PFSK-1 (cell line): ENCODE measurements around the gene CTNNBL1.

ENCODE experiments used
- POLR2AphosphoS5 ChIP-seq: IDR thresholded peaks from 2 replicates; pipeline ENCODE4 v1.6.1; 2012; ENCODE audit warnings: low read depth, mild to moderate bottlenecking, control low read depth, low read length, moderate library complexity
- SIN3A ChIP-seq: IDR thresholded peaks from 2 replicates; pipeline ENCODE4 v1.6.1; 2012; ENCODE audit warnings: mild to moderate bottlenecking, low read length, moderate library complexity, borderline replicate concordance; ENCODE audit not compliant: insufficient read depth

DNA sequence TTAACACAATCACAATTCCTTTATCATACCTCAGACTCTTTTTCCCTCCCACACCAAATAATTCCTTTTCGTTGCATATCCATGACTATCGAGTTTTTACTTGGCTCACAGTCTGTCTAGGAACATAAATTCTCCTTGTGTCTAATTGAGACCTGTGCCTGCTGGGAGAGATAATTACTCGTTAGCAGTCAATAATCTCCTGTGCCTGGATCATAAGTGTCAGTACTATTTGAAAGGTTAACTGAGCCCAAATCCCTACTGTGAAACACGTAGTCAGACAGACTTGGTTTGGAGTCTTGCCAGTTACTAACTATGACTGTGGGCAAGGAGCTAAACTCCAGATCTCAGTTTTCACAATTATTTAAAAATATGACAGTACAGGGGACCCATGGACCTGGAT, 5.7 kb upstream of the CTNNBL1 start:
- TF ChIP-seq SIN3A (no peak), POLR2AphosphoS5 (no peak)
